Liver (tissue), 9 donors: ENCODE measurements around the gene ZNF662. TPM values are rescaled to one million over a fixed set of nuclear protein-coding genes. Genes with fewer than 3 reads are reported as not detected.

Experiments used
- DNase-seq: peaks from one replicate; pipeline ENCODE4 v3.0.0-alpha.2; 2017; ENCODE audit warnings: low spot score
- H3K27ac ChIP-seq, 2 donors: one replicate each; pipeline ENCODE4 v1.7.0; 2013; ENCODE audit warnings: inconsistent platforms in 2 of 2, low read length in 2 of 2, control low read depth in 1 of 2, low read depth in 1 of 2, mild to moderate bottlenecking in 1 of 2
- H3K27me3 ChIP-seq, 4 donors: one replicate each; pipeline versions ENCODE4 v1.6.1 to v1.7.0; 2013; ENCODE audit warnings: low read length in 3 of 4, inconsistent platforms in 1 of 4, mild to moderate bottlenecking in 1 of 4, moderate library complexity in 1 of 4; ENCODE audit not compliant: control insufficient read depth in 4 of 4, insufficient read depth in 4 of 4
- H3K36me3 ChIP-seq, 4 donors: one replicate each; pipeline versions ENCODE4 v1.6.1 to v1.7.0; 2013; ENCODE audit warnings: low read length in 3 of 4, mild to moderate bottlenecking in 3 of 4, low read depth in 1 of 4, moderate library complexity in 1 of 4; ENCODE audit not compliant: control insufficient read depth in 4 of 4, insufficient read depth in 3 of 4
- H3K4me1 ChIP-seq, 4 donors: one replicate each; pipeline versions ENCODE4 v1.6.1 to v1.7.0; 2013; ENCODE audit warnings: low read length in 3 of 4, mild to moderate bottlenecking in 3 of 4, moderate library complexity in 1 of 4; ENCODE audit not compliant: control insufficient read depth in 4 of 4, insufficient read depth in 4 of 4
- H3K4me3 ChIP-seq, 3 donors: one replicate each; pipeline versions ENCODE4 v1.6.1 to v1.7.0; 2013; ENCODE audit warnings: low read length in 3 of 3, control low read depth in 1 of 3, low read depth in 1 of 3, mild to moderate bottlenecking in 1 of 3
- H3K9ac ChIP-seq, 2 donors: one replicate each; pipeline ENCODE4 v1.7.0; 2013; ENCODE audit warnings: low read length in 2 of 2, mild to moderate bottlenecking in 2 of 2, moderate library complexity in 2 of 2, control low read depth in 1 of 2, low read depth in 1 of 2
- H3K9me3 ChIP-seq, 4 donors: one replicate each; pipeline versions ENCODE4 v1.6.1 to v1.7.0; 2013; ENCODE audit warnings: low read length in 3 of 4; ENCODE audit not compliant: control insufficient read depth in 4 of 4
- EGR1 ChIP-seq, 2 donors: IDR thresholded peaks; 2 replicates each; pipeline ENCODE4 v1.6.1; 2016 to 2018; ENCODE audit warnings: antibody characterized with exemption in 2 of 2, low read depth in 2 of 2
- FOXA1 ChIP-seq: IDR thresholded peaks from 2 replicates; pipeline ENCODE4 v1.6.1; 2016; ENCODE audit warnings: antibody characterized with exemption
- FOXA2 ChIP-seq: IDR thresholded peaks from 2 replicates; pipeline ENCODE4 v1.6.1; 2016; ENCODE audit warnings: antibody characterized with exemption
- GABPA ChIP-seq, 2 donors: IDR thresholded peaks in 1 of 2; conservative IDR thresholded peaks in 1 of 2; 2 replicates each; pipeline ENCODE4 v1.6.1; 2016; ENCODE audit warnings: antibody characterized with exemption in 2 of 2, mild to moderate bottlenecking in 1 of 2, moderate library complexity in 1 of 2
- HNF4A ChIP-seq, 2 donors: conservative IDR thresholded peaks; 2 replicates each; pipeline ENCODE4 v1.6.1; 2016; ENCODE audit warnings: antibody characterized with exemption in 2 of 2, mild to moderate bottlenecking in 2 of 2
- HNF4G ChIP-seq: IDR thresholded peaks from 2 replicates; pipeline ENCODE4 v1.6.1; 2016; ENCODE audit warnings: antibody characterized with exemption
- JUND ChIP-seq, 2 donors: IDR thresholded peaks; 2 replicates each; pipeline ENCODE4 v1.6.1; 2016; ENCODE audit warnings: antibody characterized with exemption in 2 of 2
- MAX ChIP-seq: IDR thresholded peaks from 2 replicates; pipeline ENCODE4 v1.6.1; 2016; ENCODE audit warnings: antibody characterized with exemption
- NR2F2 ChIP-seq: IDR thresholded peaks from 2 replicates; pipeline ENCODE4 v1.6.1; 2016; ENCODE audit warnings: antibody characterized with exemption
- RAD21 ChIP-seq, 2 donors: IDR thresholded peaks; 2 replicates each; pipeline ENCODE4 v1.6.1; 2016; ENCODE audit warnings: antibody characterized with exemption in 2 of 2, mild to moderate bottlenecking in 2 of 2
- RXRA ChIP-seq, 2 donors: IDR thresholded peaks; 2 replicates each; pipeline ENCODE4 v1.6.1; 2017 to 2018; ENCODE audit warnings: antibody characterized with exemption in 2 of 2, mild to moderate bottlenecking in 1 of 2
- SP1 ChIP-seq: IDR thresholded peaks from 2 replicates; pipeline ENCODE4 v1.6.1; 2018; ENCODE audit warnings: antibody characterized with exemption, mild to moderate bottlenecking
- TAF1 ChIP-seq: conservative IDR thresholded peaks from 2 replicates; pipeline ENCODE4 v1.6.1; 2016; ENCODE audit warnings: antibody characterized with exemption, mild to moderate bottlenecking
- YY1 ChIP-seq: IDR thresholded peaks from 2 replicates; pipeline ENCODE4 v1.6.1; 2016; ENCODE audit warnings: antibody characterized with exemption, mild to moderate bottlenecking
- WGBS: extraction: QIAGEN DNeasy Blood & Tissue Kit; methylation state at CpG from one replicate; pipeline ENCODE4 v1.1.7; 2013; 5-methylcytosine and 5-hydroxymethylcytosine counted together
- polyA plus RNA-seq, 2 donors: library from polyadenylated mRNA; stranded (reverse) in 1 of 2; unstranded in 1 of 2; fragments of 200-250 nt in 1 of 2; fragments of >200 nt in 1 of 2; fragmentation: Nextera tagmentation in 1 of 2; extraction: Ambion mirVana in 1 of 2; gene quantifications; one replicate each; pipeline versions ENCODE4 v1.2.1 to v1.2.3, GENCODE V29; 2013 to 2015
- total RNA-seq, 2 donors: library from RNA; depleted of rRNA; stranded (reverse); fragments of >200 nt; gene quantifications; one replicate each; pipeline ENCODE4 v1.2.3, GENCODE V29; 2014
- TF ChIP-seq, protein P1 (sequence below): IDR thresholded peaks from 2 replicates; pipeline ENCODE4 v1.6.1; 2016; ENCODE audit warnings: antibody characterized with exemption
- TF ChIP-seq, protein P2 (sequence below): IDR thresholded peaks from 2 replicates; pipeline ENCODE4 v1.6.1; 2016; ENCODE audit warnings: antibody characterized with exemption
- TF ChIP-seq, protein P3 (sequence below): fragments of 150-350 bp; IDR thresholded peaks from 2 replicates; pipeline ENCODE4 v1.5.1; 2017; ENCODE audit warnings: improper control_type of control experiment, low read depth, low read length; ENCODE audit not compliant: missing input control
- donor health status: healthy.
- donor health status: healthy.
- donor health status: healthy.
- donor health status: healthy.
- donor health status: healthy.

ZNF662 gene
- total and polyA plus RNA-seq, 4 donors, result 2.2 to 3.9 (median 2.6) TPM

DNA sequence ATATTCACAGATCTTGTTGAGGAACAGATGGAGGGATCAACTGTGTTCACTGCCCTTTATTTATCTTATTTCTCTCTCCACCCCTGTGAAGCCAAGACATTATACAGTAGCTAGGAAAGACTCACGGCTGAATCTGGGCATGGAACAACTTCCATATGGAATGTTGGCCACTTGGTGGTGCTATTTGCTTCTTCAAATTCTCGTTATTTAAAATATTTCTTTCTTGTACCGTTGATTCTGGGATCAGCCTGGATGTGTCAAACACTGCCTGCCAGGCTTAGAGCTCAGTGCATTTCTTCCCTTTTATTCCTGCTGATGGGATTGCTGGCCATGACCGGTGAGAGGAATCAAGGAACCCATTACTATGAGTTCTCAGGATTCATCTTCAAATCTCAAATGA is 55.7 kb downstream of the ZNF662 start (continued):
- peak in 1 of 2 donors; percentile 3 for TF ChIP-seq HNF4A (conservative IDR thresholded peaks at IDR 0.05)
- TF ChIP-seq, protein P1, sequence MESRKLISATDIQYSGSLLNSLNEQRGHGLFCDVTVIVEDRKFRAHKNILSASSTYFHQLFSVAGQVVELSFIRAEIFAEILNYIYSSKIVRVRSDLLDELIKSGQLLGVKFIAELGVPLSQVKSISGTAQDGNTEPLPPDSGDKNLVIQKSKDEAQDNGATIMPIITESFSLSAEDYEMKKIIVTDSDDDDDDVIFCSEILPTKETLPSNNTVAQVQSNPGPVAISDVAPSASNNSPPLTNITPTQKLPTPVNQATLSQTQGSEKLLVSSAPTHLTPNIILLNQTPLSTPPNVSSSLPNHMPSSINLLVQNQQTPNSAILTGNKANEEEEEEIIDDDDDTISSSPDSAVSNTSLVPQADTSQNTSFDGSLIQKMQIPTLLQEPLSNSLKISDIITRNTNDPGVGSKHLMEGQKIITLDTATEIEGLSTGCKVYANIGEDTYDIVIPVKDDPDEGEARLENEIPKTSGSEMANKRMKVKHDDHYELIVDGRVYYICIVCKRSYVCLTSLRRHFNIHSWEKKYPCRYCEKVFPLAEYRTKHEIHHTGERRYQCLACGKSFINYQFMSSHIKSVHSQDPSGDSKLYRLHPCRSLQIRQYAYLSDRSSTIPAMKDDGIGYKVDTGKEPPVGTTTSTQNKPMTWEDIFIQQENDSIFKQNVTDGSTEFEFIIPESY, result no peak
- TF ChIP-seq JUND (IDR thresholded peaks at IDR 0.05), result no peak
- no peak for TF ChIP-seq RXRA (IDR thresholded peaks at IDR 0.05)
- no peak for TF ChIP-seq FOXA1
- no peak for TF ChIP-seq YY1

DNA sequence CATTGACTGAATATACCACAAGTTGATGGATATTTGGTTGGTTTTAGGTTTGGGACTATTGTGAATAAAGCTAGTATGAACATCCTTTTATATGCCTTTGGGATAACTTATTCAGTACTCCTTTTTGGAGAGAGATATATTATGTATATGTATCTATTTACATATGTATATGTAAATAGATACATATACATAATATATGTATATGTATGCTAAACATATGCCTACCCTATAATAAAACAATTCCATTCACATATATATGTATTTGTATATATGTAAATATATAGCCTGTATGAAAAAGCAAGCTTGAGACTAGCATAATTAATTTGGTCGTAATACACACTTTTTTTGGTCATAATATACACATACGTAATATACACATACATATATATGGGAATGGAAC is 57.3 kb downstream of the ZNF662 start:
- Histone ChIP-seq H3K9ac (no peak overlapping the region), H3K27me3 (no peaks in the 10 kb centered on the region), H3K4me1 (peaks cover 0 to 3% (median 2%) of the 10 kb centered on the region in 4 donors), H3K36me3 (no peaks in the 10 kb centered on the region), H3K27ac (no peak overlapping the region), H3K4me3 (no peak overlapping the region), H3K9me3 (no peaks in the 10 kb centered on the region)
- no peak for TF ChIP-seq FOXA1
- no peak for TF ChIP-seq MAX
- no peak for TF ChIP-seq RXRA (IDR thresholded peaks at IDR 0.05)
- no peak for TF ChIP-seq EGR1 (IDR thresholded peaks at IDR 0.05; ENCODE audit: low read depth in 2 of 2)
- TF ChIP-seq, protein P2, sequence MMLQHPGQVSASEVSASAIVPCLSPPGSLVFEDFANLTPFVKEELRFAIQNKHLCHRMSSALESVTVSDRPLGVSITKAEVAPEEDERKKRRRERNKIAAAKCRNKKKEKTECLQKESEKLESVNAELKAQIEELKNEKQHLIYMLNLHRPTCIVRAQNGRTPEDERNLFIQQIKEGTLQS, result no peak
- TF ChIP-seq NR2F2, result no peak
- TF ChIP-seq GABPA (IDR thresholded peaks at IDR 0.05 in 1 of 2, conservative IDR thresholded peaks at IDR 0.05 in 1 of 2), result no peak
- TF ChIP-seq, protein P3, sequence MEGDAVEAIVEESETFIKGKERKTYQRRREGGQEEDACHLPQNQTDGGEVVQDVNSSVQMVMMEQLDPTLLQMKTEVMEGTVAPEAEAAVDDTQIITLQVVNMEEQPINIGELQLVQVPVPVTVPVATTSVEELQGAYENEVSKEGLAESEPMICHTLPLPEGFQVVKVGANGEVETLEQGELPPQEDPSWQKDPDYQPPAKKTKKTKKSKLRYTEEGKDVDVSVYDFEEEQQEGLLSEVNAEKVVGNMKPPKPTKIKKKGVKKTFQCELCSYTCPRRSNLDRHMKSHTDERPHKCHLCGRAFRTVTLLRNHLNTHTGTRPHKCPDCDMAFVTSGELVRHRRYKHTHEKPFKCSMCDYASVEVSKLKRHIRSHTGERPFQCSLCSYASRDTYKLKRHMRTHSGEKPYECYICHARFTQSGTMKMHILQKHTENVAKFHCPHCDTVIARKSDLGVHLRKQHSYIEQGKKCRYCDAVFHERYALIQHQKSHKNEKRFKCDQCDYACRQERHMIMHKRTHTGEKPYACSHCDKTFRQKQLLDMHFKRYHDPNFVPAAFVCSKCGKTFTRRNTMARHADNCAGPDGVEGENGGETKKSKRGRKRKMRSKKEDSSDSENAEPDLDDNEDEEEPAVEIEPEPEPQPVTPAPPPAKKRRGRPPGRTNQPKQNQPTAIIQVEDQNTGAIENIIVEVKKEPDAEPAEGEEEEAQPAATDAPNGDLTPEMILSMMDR, result no peak
- no peak for TF ChIP-seq RAD21 (IDR thresholded peaks at IDR 0.05)
- no peak for TF ChIP-seq TAF1
- TF ChIP-seq SP1, result no peak
- no peak for TF ChIP-seq HNF4G
- TF ChIP-seq HNF4A (conservative IDR thresholded peaks at IDR 0.05), result no peak
- TF ChIP-seq, protein P1, result no peak
- no peak for TF ChIP-seq YY1
- 76% methylated on average over 2 of the region's 2 CpGs for WGBS
- DNase-seq, result no peak

GRCh38 chr3:42964266-42964665 is 58.3 kb downstream of the ZNF662 start:
- Histone ChIP-seq H3K27ac (no peak overlapping the region), H3K9me3 (no peaks in the 10 kb centered on the region), H3K36me3 (no peaks in the 10 kb centered on the region), H3K4me3 (no peak overlapping the region), H3K27me3 (no peaks in the 10 kb centered on the region), H3K4me1 (peaks cover 0 to 3% (median 2%) of the 10 kb centered on the region in 4 donors), H3K9ac (no peak overlapping the region)
- no peak for DNase-seq
- WGBS, result 87% methylated on average over 4 of the region's 4 CpGs
- TF ChIP-seq EGR1 (IDR thresholded peaks at IDR 0.05; ENCODE audit: low read depth in 2 of 2) (no peak), FOXA2 (no peak), MAX (no peak), SP1 (no peak), HNF4A (conservative IDR thresholded peaks at IDR 0.05) (no peak), HNF4G (no peak), JUND (IDR thresholded peaks at IDR 0.05) (no peak), NR2F2 (no peak), GABPA (IDR thresholded peaks at IDR 0.05 in 1 of 2, conservative IDR thresholded peaks at IDR 0.05 in 1 of 2) (no peak), YY1 (no peak), TAF1 (no peak), RXRA (IDR thresholded peaks at IDR 0.05) (no peak), RAD21 (IDR thresholded peaks at IDR 0.05) (no peak)
- TF ChIP-seq, protein P3, result no peak
- TF ChIP-seq, protein P1, result no peak
